HT-29 (cell line): ENCODE results near the gene CBLN3. TPM values are rescaled to one million over a fixed set of nuclear protein-coding genes. Genes with fewer than 3 reads are reported as not detected.

Experiments used
- DNase-seq: peaks from one replicate; pipeline ENCODE4 v3.0.0-alpha.2; 2015; ENCODE audit warnings: low spot score
- total RNA-seq: library from RNA; depleted of rRNA; stranded (reverse); fragments of >200 nt; shearing (Covaris generic); gene quantifications from 2 replicates; pipeline ENCODE4 v1.2.3, GENCODE V29; 2014; rRNA removed

Gene CBLN3
- total RNA-seq, 1 experiment from 2014 or later: 2.5 TPM

DNA sequence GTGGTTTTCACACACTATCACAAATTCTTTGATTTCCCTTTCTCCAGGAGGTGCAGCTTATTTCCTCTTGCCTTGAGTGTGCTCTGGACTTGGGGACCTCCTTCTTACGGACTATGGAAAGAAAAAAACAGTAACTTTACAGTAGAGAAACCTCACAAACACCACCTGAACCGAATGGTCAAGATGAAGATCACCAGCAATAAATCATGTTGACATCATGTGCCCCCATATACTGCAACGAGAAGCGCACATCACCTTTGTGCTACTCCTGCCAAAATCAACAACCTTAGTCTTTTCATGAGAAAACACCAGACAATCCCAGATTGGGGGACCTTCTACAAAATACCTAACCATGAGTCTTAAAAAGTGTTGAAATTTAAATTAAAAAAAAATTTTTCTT is 43.9 kb downstream of the CBLN3 start:
- no peak for DNase-seq

DNA sequence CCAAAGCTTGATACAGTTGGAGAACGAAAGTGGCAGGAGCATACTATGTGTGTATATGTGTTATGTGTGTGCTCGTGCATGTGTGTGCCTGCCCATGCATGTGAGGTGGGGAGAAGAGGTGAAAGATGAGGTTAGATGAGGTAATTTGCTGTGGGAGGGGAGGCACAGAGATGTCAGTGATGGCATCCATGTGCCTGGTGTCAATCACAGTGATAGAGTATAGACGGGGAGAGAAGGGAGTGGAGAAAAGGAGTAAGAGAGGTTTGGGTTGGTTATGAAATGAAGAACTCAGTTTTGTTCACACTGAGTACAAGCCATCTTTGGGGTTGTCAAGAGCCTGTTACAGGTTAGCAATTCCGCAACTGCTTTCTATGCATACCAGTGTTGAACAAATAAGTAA is 45.3 kb downstream of the CBLN3 start:
- no peak for DNase-seq

DNA sequence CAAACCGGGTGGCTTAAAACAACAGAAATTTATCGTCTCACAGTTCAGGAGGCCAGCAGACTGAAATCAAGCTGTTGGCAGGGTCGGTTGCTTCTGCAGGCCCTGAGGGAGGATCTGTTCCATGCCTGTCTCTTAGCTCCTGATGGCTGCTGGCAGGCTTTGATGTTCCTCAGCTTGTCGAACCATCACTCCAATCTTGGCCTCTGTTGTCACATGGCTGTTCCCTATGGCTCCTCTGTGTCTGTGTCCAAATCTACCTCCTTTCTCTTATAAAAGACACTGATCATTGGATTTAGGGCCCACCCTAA is 47.5 kb downstream of the CBLN3 start:
- DNase-seq: no peak

DNA sequence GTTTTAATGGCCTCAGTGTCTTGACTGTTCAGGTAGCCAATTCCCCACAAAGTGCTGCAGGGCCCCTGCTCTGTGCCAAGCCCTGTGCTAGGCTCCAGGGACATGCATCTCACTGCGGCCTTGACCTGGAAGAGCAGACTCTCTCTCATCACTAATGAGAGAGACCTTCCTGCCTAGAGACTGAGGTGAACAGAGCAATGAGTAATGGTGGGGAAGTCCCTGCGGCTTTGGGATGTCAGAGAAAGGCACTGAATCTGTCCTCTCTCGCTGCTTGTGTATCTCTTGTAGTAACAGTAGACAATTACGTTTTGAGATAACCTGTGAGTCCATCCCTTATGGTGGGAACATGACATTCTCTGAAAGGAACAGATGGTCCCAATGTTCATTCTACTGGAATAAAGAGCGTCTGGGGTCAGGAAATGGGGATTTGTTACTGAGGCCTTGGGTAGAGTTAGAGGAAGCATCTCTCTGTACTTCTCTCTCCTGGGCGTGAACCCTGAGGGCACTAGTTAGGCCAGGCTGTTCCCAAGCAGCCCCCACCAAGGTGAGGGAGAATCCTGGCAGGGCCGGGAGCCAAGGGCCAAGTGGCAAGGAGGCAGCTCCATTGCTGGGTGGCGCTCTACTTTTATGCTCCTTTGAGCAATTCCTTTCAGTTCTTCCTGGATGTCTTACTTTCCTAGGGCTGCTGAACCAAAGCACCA is 48.0 kb downstream of the CBLN3 start:
- DNase-seq: no peak

DNA sequence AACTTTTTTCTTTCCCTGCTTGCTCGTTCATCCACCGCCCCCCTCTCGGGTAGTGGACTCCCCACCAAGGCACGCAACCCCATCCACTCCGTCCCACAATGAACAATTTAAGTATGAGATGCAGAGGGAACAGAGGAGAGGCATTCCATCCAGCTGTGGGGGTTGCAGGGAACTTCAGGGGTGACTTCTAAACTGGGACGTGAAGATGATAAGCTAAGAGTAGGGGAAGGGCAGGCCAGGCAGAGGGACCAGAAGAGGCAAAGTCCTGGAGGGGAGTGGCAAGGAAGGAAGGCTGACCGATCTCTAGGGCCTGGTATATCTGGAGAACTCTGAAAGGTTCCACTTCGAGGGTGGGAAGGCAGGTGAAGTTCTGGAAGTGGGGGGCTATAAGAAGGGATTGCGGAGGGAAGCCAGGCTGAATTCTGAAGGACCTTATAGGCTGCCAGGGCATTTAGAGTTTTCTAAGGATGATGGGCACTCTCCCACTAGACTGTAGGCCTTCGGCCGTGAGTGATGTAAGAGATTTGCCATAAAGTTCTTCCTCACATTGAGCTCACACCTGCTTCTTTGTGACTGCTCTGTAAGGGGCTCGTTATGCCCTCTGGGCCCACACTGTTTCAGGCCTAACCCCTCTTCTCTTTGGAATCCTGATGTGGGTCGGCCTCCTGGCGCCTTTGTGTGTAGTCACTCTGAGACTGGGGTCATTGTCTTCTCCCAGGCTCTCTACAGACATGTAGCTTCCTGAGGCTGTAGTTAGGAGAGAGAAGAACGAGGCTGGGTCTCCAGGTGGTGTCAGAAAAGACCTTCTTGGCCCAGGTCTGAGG is 49.3 kb downstream of the CBLN3 start:
- no peak for DNase-seq

DNA sequence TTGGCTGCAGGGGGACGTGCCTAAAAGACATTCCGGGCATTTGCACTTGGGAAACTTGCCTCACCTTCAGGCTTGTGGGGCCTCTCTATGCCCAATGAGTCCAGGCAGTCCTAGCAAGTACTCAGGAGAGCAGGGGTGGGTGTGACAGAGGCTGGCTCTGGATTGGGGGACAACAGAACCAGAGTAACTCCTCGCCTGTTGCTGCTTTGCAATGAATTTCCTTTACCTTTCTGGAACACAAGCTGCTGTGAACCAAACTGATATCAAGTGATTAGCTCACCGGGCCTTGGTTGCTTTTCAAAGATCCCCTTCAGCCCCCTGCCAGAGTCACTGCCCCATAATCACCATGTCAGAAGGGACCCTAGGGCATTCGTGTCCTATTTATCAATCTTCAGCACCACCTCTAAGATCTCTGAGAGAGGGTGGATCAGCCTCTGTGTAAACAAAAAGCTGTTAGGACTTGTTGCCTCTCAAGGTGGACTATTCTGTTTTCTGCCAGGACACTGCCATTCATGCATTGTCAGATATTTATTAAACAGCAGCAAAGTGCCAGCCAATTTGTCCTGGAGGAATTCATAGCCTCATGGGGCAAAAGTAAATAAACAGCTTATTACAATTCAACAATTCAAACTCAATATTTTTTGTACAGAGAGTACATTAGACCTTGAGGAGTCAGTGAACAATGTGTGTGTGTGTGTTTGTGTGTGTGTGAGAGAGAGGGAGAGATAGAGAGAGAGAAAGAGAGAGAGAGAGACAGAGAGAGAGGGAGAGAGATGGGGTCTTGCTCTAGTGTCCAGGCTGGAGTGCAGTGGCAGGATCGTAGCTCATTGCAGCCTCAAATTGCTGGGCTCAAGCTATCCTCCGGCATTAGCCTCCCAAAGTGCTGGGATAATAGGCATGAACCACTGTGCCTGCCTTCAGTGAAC is 50.2 kb downstream of the CBLN3 start:
- no peak for DNase-seq

DNA sequence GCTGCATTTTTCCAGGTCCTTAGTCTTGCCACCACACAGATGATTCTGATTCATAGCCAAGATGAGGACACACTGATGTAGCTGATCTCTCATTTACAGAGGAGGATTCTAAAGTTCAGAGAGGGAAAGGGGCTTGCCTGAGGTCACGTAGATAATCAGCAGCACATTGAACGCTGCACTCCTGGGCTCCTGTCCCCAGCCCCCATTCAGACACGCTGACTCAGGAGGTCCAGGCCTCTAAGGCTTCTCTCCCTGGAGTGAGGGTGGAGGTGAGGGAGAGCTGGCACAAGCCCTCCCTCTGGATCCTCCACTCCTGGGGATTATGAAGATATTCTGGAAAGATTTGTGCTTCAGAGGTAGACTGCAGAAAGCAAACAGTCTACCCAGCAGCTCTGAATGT is 51.1 kb downstream of the CBLN3 start:
- DNase-seq: no peak

DNA sequence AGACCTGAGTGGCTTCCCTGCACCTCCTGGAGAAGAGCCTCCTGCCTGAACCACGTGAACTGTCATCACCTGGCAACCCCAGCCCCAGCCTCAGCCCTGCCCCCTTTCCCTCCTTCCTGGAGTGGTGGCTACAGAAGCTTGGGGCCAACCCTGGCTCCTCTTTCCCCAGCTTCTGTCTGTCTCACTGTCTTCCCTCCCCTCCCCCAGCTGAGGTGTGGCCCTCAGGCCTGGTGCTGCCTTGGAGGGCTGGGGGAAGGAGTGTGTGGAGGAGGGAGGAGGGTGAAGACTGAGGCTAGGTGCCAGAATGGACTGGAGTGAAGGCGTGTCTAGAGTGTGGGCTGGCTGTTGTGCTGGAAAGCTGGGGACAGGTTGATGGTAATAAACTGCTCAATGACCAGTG is 51.8 kb downstream of the CBLN3 start:
- no peak for DNase-seq

DNA sequence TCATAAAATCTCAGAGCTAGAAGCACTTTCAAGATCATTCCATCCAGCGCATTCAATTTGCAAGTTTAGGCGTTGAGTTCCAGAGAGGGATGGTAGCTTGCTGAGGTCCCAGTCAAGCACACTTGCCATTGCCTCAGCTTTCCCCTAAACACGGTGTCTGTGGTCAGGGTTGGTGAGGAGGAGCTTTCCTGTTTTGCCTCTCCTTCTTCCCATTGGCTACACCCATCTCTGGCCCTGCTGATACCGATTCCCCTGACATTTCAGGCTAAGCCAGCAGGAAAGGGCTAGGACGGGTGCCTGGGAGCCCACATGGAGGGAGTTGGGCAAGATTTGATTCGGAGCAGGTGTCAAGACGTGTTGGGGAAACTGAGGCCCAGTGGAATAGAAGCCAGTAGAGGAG is 52.3 kb downstream of the CBLN3 start:
- no peak for DNase-seq

Other genes with a start within 250 kb of the CBLN3 start
- 110 and 182 TPM in 2 replicates for gene IPO4, start 240.9 kb downstream of the CBLN3 start, total RNA-seq
- 41.4 and 44.4 TPM in 2 replicates for gene TM9SF1, start 234.2 kb downstream of the CBLN3 start, total RNA-seq
- not detected in 2 replicates for gene TSSK4, start 224.0 kb downstream of the CBLN3 start, total RNA-seq
- 18.8 and 26.4 TPM in 2 replicates for gene CHMP4A, start 216.2 kb downstream of the CBLN3 start, total RNA-seq
- gene MDP1, start 213.6 kb downstream of the CBLN3 start, total RNA-seq: 9.8 and 16.3 TPM in 2 replicates
- gene NEDD8, start 197.3 kb downstream of the CBLN3 start, total RNA-seq: 104 and 143 TPM in 2 replicates
- 37.3 and 40.6 TPM in 2 replicates for gene GMPR2, start 196.7 kb downstream of the CBLN3 start, total RNA-seq
- gene TINF2, start 187.0 kb downstream of the CBLN3 start, total RNA-seq: 29.1 and 35.9 TPM in 2 replicates
- gene TGM1, start 166.5 kb downstream of the CBLN3 start, total RNA-seq: 2.2 and 2.8 TPM in 2 replicates
- 32.1 and 34.4 TPM in 2 replicates for gene RABGGTA, start 158.1 kb downstream of the CBLN3 start, total RNA-seq
- gene DHRS1, start 129.9 kb downstream of the CBLN3 start, total RNA-seq: 19.7 and 20.1 TPM in 2 replicates
- 26.8 and 27.7 TPM in 2 replicates for gene NOP9, start 129.8 kb downstream of the CBLN3 start, total RNA-seq
- 0.31 and 2.3 TPM in 2 replicates for gene CIDEB, start 121.7 kb downstream of the CBLN3 start, total RNA-seq
- 13.3 and 16.5 TPM in 2 replicates for gene LTB4R2, start 119.5 kb downstream of the CBLN3 start, total RNA-seq
- 9.8 and 10.6 TPM in 2 replicates for gene LTB4R, start 118.2 kb downstream of the CBLN3 start, total RNA-seq
- gene ADCY4, start 94.6 kb downstream of the CBLN3 start, total RNA-seq: 1.6 and 2.9 TPM in 2 replicates
- 20.7 and 24.9 TPM in 2 replicates for gene RIPK3, start 89.7 kb downstream of the CBLN3 start, total RNA-seq
- gene NFATC4, start 61.5 kb downstream of the CBLN3 start, total RNA-seq: 2.9 and 4.3 TPM in 2 replicates
- gene NYNRIN, start 30.7 kb downstream of the CBLN3 start, total RNA-seq: 21.3 and 25.1 TPM in 2 replicates
- 60.6 and 72.2 TPM in 2 replicates for gene KHNYN, start 286 bp upstream of the CBLN3 start, total RNA-seq
- gene SDR39U1, start 13.1 kb upstream of the CBLN3 start, total RNA-seq: 25.5 and 32.6 TPM in 2 replicates
- gene CMA1, start 78.6 kb upstream of the CBLN3 start, total RNA-seq: not detected in 2 replicates
- gene CTSG, start 146.6 kb upstream of the CBLN3 start, total RNA-seq: not detected in 2 replicates
- not detected in 2 replicates for gene GZMH, start 180.0 kb upstream of the CBLN3 start, total RNA-seq
- not detected in 2 replicates for gene GZMB, start 204.5 kb upstream of the CBLN3 start, total RNA-seq